GDM1 (cell line): ENCODE results near the gene CD36.

Experiments used
- DNase-seq: peaks from one replicate; lab custom pipeline; 2025; lab: John Stamatoyannopoulos, UW

CD36 gene

DNA sequence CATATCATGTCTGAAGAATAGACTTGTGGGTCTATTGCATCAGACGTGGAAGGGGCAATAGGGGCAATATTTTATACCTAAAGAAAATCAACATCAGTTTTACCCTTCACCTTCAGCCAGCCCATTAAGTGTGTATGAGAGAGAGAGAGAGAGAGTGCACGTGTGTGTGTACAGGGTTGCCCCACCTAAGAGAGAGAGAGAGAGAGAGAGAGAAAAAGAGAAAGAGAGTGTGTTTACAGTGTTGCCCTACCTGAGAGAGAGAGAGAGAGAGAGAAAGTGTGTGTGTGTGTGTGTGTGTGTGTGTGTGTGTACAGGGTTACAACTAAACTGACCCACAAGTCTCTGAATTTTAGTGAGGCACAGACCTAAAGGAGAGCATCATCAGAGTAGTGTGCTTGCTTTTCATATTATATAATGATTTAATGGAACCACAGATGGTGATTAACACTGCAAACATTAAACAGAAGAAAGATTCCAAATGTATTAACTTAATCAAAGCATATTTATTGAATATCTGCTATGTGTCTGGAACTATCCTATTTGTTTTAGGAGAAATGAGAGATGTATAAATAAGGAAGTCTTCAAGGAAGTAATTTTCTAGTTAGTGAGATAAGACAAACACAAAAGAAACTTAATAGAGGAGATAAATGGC is 66.8 kb downstream of the CD36 start:
- no peak for DNase-seq

DNA sequence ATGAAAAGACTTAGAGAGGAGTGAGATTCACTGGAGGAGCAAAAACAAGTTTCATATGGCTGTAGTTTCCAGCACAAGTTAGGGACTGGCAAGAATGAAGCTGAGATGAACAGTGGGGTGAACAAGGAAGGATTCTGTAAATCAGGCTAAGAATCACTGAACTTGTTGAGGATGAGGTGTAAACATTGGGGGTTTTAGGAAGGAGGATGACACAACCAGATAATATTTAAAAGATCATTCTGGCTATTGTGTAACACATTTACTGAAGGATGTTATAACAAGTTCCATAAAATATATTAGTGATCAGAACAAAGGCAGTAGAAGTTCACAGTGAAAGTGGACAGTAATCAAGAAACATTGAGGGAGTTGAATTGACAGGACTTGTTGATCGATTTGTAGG is 68.9 kb downstream of the CD36 start:
- DNase-seq = no peak

DNA sequence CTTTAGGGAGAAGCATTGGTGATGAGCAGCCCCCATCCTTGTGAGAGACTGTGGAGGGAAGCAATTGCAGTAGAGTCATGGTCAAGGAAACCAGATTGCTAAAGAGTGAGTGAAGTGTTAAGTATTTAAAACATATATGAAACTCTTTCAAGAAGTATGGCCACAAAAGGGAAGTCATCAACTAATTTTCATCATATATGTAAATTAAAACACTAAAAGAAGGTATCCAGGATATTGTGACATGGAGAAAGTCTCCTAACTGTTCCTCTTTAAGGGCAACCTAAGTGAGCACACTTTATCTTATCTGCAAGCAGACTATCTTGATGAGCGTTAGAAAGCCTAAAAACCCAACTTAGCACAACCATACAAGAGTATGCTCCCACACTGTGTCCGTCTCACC is 69.7 kb downstream of the CD36 start:
- no peak for DNase-seq

DNA sequence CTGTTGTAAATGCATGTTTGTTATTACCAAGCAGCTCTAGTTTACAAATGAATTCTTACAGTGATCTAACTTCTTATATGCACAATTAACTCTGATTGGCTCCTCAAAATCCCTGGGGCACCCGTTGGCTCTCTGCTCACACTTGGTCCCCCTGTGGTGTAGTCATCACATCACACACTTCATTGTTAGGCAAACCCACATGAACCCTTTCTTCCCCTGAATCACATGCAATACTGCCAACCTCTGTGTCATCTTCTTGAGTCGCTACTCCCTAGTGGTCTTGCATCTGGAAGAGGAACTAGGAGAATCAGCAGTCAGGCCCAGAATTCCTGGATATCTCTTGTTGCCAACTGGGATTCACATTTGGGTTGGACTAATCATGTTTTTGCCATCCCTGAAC is 73.1 kb downstream of the CD36 start:
- no peak for DNase-seq

DNA sequence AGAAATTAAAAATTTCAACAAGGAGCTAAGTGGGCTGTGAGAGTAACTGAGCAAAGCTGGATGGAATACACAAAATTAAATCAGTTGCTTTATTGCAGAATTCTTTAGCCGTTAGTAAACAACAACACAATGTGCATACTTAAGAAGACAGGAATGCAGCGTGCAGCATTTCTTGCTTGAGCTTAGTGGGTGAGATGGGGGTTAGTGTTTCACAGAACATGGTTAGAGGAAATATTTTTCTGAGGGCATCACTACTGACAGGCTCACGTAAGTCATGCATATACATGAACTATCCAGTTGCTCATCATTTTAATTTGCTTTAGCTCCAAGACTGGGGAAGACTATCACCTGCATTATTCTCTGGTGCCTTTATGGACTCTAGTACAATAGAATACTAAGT is 80.8 kb downstream of the CD36 start:
- no peak for DNase-seq

DNA sequence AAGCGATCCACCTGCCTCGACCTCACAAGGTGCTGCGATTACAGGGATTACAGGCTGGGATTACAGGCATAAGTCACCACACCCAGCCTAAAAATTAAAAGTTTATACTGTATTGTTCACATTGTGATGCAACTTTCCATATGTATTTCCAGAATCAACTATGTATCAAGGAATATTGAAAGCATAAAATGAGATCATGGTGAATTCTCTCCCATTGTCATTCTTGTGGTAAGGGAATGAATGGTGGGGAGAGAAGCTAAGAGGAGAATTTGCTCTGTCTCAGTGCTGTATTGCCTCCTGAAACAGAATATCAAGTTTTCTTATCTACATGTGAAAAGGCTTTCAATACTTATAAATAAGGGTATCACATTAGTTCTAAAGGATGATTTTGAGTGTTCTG is 81.7 kb downstream of the CD36 start:
- DNase-seq = no peak

DNA sequence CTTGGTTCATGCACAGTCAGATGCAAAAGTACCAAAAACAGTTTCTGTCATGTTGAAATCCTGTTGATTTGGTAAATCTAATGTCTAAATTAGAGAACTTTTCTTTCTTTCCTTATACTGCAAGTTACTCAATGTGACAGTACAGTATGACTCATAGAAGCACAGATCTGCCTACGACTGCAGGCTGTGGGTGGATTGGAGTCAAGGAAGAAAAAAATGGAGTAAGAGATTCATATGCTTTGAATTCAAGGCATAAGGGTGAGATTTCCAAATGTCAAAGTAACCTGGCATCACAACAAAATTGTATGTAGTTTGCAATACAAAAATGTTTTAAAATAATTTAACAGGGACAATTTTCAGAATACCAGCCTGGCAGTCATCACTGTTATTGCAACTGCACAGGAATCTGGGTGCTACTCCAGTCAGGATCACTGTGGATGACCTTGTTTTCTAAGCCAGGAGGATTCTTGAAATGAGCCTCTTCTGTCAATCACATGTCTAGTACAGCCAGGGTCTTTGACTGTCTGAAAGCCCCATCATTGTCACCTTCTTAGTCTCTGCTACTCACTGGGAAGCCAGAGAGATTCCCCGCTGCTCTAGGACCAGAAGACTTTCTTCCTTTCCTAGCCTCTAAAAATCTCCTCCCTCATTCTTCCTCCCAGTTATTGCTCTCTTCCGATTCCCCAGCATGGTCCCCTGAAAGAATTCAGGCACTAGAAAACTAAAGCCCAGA is 83.6 kb downstream of the CD36 start:
- no peak for DNase-seq

DNA sequence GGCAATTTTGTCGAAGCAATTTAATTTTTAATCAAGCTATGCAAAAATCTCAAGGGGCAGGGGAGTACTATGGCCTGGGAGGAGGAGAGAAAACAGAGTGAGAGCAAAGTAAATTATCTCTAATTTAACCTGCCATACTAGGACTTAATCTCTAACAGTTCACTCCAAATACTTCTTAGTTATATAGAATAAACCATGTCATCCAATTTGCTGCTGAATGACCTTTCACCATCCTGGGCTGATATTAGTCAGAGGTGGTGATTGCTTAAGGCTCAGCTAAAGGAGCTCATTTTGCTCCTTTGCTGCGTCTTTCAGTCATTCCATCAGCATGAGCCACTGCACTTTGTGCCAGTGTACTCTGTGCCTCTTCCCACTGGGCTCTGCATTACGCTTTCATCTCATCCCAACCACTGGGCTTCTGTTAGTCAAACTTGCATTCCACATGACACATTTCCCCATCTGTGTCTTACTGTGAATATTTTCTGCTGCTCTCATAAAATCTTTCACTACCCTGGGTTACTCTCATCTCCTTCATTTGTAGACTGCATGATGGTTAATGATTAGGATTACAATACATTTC is 84.3 kb downstream of the CD36 start:
- no peak for DNase-seq

DNA sequence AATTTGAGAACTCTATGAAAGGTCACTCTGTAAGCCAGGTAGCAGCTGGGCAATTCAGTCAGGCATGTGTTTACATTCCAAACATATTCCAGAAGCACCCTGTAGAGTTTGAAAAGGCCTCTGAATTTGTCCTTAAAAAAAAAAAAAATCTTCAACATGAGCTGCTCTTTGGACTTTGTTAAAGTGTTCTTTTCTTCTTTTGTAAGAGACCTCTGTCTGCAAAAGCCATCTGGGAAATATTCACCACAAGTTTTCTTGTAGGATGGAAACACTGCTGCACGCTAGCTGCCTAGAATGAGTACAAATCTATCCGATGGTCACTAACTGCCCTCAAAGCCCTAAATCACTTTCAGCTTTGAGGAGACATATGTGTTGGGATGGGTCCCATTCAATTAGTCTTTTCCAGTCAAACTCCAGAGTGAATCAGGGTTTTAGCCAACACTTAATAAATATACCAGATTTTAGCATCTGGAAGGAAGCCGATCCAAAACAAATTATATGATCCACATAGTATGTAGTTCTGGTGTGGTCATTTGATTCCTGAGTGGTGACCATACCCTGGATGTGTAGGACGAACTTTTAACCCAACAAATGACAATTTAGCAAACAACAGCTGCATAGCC is 85.9 kb downstream of the CD36 start:
- DNase-seq = no peak

DNA sequence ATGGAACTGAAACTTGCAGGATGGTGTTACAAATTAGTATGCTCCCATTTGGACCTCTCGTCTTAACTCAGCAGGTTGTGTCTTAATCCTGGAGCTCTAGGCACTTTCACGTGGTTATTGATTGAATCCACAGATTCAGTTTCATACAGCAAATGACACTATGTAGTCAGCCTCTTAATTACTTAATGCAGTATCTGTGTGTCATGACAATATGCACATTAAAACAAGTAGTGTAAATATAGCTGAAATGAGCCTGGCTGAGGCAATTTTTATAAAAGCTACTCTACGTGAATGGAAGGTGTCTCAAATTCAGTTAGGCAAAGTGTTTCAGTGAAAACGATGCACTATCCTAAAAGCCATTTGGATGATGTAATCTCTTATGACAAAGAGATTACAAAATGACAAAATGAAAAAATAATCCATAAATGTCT is 86.8 kb downstream of the CD36 start:
- DNase-seq = no peak
